Endothelial cell (in vitro differentiated cells): ENCODE results near the gene SLFN12L. TPM values are rescaled to one million over a fixed set of nuclear protein-coding genes. Genes with fewer than 3 reads are reported as not detected.

Source experiments
- DNase-seq: peaks from one replicate; pipeline ENCODE4 v3.0.0; 2021; ENCODE audit warnings: low spot score
- H3K27ac Mint-ChIP-seq: one replicate; pipeline ENCODE4 v1.8.0; 2021; ENCODE audit warnings: mixed read lengths, inconsistent platforms; ENCODE audit not compliant: unreplicated experiment
- H3K27me3 Mint-ChIP-seq: one replicate; pipeline ENCODE4 v1.8.0; 2021; ENCODE audit warnings: mild to moderate bottlenecking, moderate library complexity, mixed read lengths, inconsistent platforms; ENCODE audit not compliant: unreplicated experiment
- H3K36me3 Mint-ChIP-seq: one replicate; pipeline ENCODE4 v1.8.0; 2021; ENCODE audit warnings: mild to moderate bottlenecking, low read depth, mixed read lengths, inconsistent platforms; ENCODE audit not compliant: unreplicated experiment
- H3K4me1 Mint-ChIP-seq: one replicate; pipeline ENCODE4 v1.8.0; 2021; ENCODE audit warnings: mild to moderate bottlenecking, mixed read lengths, inconsistent platforms; ENCODE audit not compliant: unreplicated experiment
- H3K4me3 Mint-ChIP-seq: one replicate; pipeline ENCODE4 v1.8.0; 2021; ENCODE audit warnings: mild to moderate bottlenecking, mixed read lengths, inconsistent platforms; ENCODE audit not compliant: unreplicated experiment
- H3K9me3 Mint-ChIP-seq: one replicate; pipeline ENCODE4 v1.8.0; 2021; ENCODE audit warnings: mixed read lengths, inconsistent platforms; ENCODE audit not compliant: unreplicated experiment
- long read RNA-seq: library from polyadenylated mRNA; unstranded; transcript quantifications from one replicate; pipeline ENCODE4 v2.0.0, GENCODE V29; 2020; ENCODE audit not compliant: unreplicated experiment
- total RNA-seq: library from RNA; stranded (reverse); fragmentation: NEBNext Ultra II Directional; extraction: Animal tissue kit (Norgen Biotek cat#: 25700); gene quantifications from one replicate; pipeline ENCODE4 v1.2.1, GENCODE V29; 2021; ENCODE audit not compliant: unreplicated experiment
- TF ChIP-seq, protein P1 (sequence below): fragments of 200-600 bp; sonication (generic); IDR thresholded peaks from one replicate; pipeline ENCODE4 v1.5.0; 2021; ENCODE audit warnings: antibody characterized with exemption; ENCODE audit not compliant: unreplicated experiment

The SLFN12L gene
- not detected for total RNA-seq
- long read RNA-seq: 0 reads

DNA sequence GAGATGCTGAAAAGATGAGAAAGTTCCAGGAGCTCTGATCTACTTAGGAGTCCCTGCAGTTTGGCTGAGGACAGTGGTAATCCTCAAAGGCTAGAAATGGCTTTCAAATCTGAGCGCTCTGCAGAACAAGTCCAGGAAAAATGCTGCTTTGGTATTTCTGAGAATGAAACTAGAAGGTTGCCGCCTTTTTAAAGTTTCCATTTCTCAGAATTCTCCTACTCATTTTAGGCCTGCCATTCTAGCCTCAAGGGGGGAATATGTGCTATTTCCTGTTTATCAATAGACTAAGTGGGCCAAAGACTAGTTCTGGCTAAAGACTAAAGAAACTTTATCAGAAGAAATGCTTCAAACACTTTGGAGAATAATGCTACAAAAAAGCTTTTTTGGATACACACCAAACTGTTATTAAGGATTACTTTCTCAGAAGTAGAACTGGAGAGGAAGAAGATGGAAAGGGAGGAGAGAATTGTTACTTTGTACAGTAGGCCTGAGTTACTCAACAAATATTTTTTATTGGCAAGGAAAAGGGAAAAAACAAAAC lies at the start of gene SLFN12L:
SLFN12L (minus strand) TSS at position 78 of the 541 bp plus-strand sequence. CDS start 15,314 bp downstream, outside the sequence.
- DNase-seq: no peak
- H3K36me3 Mint-ChIP-seq: no peaks in the 10 kb centered on the region
- H3K4me3 Mint-ChIP-seq: no peak within 1 kb of the TSS
- TF ChIP-seq, protein P1, sequence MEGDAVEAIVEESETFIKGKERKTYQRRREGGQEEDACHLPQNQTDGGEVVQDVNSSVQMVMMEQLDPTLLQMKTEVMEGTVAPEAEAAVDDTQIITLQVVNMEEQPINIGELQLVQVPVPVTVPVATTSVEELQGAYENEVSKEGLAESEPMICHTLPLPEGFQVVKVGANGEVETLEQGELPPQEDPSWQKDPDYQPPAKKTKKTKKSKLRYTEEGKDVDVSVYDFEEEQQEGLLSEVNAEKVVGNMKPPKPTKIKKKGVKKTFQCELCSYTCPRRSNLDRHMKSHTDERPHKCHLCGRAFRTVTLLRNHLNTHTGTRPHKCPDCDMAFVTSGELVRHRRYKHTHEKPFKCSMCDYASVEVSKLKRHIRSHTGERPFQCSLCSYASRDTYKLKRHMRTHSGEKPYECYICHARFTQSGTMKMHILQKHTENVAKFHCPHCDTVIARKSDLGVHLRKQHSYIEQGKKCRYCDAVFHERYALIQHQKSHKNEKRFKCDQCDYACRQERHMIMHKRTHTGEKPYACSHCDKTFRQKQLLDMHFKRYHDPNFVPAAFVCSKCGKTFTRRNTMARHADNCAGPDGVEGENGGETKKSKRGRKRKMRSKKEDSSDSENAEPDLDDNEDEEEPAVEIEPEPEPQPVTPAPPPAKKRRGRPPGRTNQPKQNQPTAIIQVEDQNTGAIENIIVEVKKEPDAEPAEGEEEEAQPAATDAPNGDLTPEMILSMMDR: no peak
- H3K4me1 Mint-ChIP-seq: peaks cover 7% of the 10 kb centered on the region
- H3K27ac Mint-ChIP-seq: no peak within 1 kb of the TSS
- no peaks in the 10 kb centered on the region for H3K27me3 Mint-ChIP-seq
- no peaks in the 10 kb centered on the region for H3K9me3 Mint-ChIP-seq

DNA sequence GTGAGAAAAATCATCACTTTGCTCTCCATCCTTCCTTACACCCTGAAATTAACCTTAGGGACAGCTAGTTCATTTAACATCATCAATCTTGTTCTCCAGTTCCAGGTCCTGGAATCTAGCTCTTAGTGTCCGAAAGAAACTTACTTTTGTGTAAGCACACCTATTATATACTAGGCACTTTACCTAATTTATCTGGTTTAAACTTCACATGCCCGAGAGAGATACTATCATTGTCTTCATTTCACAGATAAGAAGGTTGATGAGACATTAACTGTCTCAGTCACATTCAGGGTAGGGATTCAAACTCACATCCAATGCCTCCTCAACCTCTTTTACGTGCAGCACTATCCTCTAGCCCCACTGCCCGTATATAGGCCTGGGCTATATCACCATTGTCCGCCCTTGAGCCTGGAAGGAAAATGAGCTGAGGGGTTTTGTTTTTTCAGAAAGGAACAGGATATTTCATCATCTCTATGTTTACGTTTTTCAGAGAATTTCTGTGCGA lies 49.1 kb upstream of the SLFN12L start:
- peaks cover 7% of the 10 kb centered on the region for H3K27me3 Mint-ChIP-seq
- TF ChIP-seq, protein P1: no peak
- peak overlapping the region; percentile 99 for H3K4me3 Mint-ChIP-seq
- DNase-seq: no peak
- H3K4me1 Mint-ChIP-seq: peaks cover 20% of the 10 kb centered on the region
- H3K27ac Mint-ChIP-seq: peak overlapping the region; percentile 99
- no peaks in the 10 kb centered on the region for H3K9me3 Mint-ChIP-seq
- no peaks in the 10 kb centered on the region for H3K36me3 Mint-ChIP-seq

GRCh38 chr17:35584061-35584460 lies 46.6 kb upstream of the SLFN12L start:
- Mint-ChIP-seq H3K4me1 (peaks cover 18% of the 10 kb centered on the region), H3K27me3 (peaks cover 5% of the 10 kb centered on the region), H3K4me3 (no peak overlapping the region), H3K36me3 (no peaks in the 10 kb centered on the region), H3K27ac (no peak overlapping the region), H3K9me3 (no peaks in the 10 kb centered on the region)
- no peak for DNase-seq
- TF ChIP-seq, protein P1: no peak

DNA sequence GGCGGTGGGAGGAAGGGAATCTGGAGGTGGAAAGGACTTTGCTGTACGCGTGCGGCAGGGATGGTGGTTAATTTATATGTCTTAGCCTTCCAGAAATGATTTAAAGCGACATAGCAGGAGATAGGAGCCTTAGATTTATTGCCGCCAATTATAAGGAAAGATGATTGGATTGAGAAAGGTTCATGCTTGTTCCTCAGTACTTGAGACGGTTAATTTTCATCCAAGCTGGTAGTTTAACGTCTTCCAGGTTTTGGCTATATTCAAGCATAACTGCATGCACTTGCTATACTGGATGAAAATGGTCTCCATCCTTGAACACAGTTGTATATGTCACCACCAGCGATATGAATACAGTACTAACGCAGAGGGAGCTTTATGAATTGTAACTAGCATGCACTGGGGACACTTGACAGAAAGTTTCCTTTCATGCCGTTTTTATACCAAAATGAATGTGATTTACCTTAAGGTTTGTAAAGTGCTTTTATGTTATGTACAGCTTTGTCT lies 41.5 kb upstream of the SLFN12L start:
- no peaks in the 10 kb centered on the region for H3K9me3 Mint-ChIP-seq
- H3K27ac Mint-ChIP-seq: peak overlapping the region; percentile 95
- H3K4me1 Mint-ChIP-seq: peaks cover 22% of the 10 kb centered on the region
- TF ChIP-seq, protein P1: no peak
- peaks cover 5% of the 10 kb centered on the region for H3K36me3 Mint-ChIP-seq
- peaks cover 3% of the 10 kb centered on the region for H3K27me3 Mint-ChIP-seq
- no peak for DNase-seq
- peak overlapping the region; percentile 98 for H3K4me3 Mint-ChIP-seq

DNA sequence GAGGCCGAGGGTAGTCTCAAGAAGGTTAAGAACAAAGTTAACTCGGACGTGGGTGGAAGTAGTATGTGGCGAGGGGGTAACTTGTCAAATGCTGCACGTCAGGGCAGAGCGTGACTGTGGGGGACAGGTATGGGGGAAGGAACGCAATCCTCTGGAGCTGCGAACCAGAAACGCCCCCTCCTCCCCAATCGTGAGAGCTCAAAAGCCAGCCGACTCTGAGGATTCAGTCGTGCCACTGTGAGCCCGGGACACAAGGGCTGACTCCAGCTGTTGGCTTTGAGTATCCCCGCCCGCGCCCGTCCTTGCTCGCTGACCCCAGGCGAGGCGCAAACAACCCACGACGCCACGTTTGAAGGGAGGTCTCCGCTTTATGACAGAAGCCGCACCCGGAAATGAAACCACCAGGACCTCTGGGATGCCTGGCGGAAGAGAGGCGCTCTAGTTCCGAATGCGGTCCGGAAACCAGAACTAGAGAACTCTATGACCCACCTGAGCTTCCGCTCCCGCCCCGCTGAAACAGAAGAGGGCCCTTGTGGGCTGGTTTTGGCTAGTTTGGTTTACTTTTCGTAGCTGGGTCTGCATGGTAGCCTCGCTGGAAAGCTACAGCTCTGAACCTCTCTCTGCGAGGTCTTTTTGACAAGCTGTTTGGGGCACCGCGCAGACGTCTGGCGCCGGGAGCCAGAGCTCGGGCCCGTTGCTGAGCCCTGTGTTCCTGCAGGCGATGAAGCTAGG lies 40.9 kb upstream of the SLFN12L start, which contains the start of gene PEX12:
PEX12 (minus strand) TSS at position 375 of the 732 bp plus-strand sequence. CDS start 550 bp downstream, outside the sequence.
- TF ChIP-seq, protein P1: no peak
- H3K9me3 Mint-ChIP-seq: no peaks in the 10 kb centered on the region

More for the DNA sequence above, 40.9 kb upstream of the SLFN12L start, which contains the start of gene PEX12:
- Mint-ChIP-seq H3K36me3 (peaks cover 5% of the 10 kb centered on the region), H3K4me3 (peak within 1 kb of the TSS; percentile 98), H3K27me3 (peaks cover 3% of the 10 kb centered on the region), H3K27ac (peak within 1 kb of the TSS; percentile 95), H3K4me1 (peaks cover 22% of the 10 kb centered on the region)
- DNase-seq: peak; percentile 60
